A673 (cell line): ENCODE results near the gene IRF2.

Source experiments
- CTCF ChIP-seq: fragments of 300-800, 200-600 bp; sonication (generic); conservative IDR thresholded peaks from 2 replicates; pipeline ENCODE4 v1.5.1; 2017; ENCODE audit warnings: low read depth, mild to moderate bottlenecking, antibody characterized with exemption, low read length, moderate library complexity, mixed read lengths
- EZH2 ChIP-seq: fragments of 200-600 bp; sonication (generic); IDR thresholded peaks from 2 replicates; pipeline ENCODE4 v1.6.1; 2017; ENCODE audit warnings: borderline replicate concordance, low read depth, mild to moderate bottlenecking, mixed read lengths, antibody characterized with exemption, low read length; ENCODE audit not compliant: poor library complexity, severe bottlenecking

- TF ChIP-seq CTCF (no peak), EZH2 (no peak)
Measured at GRCh38 chr4:184472614-184473498, 1.5 kb downstream of the IRF2 start.
